Gastroesophageal sphincter (tissue), 4 donors: ENCODE data around the gene C1orf167. TPM values are rescaled to one million over a fixed set of nuclear protein-coding genes. Genes with fewer than 3 reads are reported as not detected.

Source experiments
- ATAC-seq: fragments of 150-250 bp; one replicate; pipeline ENCODE4 v1.9.1; 2016; ENCODE audit warnings: mild to moderate bottlenecking, moderate library complexity
- H3K27ac ChIP-seq, 4 donors: fragments of 200-600 bp; sonication (generic) in 3 of 4; 1 replicate in 3 of 4; 2 replicates in 1 of 4; pipeline ENCODE4 v1.5.1; 2016 to 2019
- H3K27me3 ChIP-seq: fragments of 200-600 bp; sonication (generic); one replicate; pipeline ENCODE4 v1.5.1; 2019
- H3K36me3 ChIP-seq, 2 donors: fragments of 200-600 bp; sonication (generic); one replicate each; pipeline ENCODE4 v1.5.1; 2019; ENCODE audit warnings: control low read depth in 1 of 2
- H3K4me1 ChIP-seq, 3 donors: fragments of 200-600 bp; sonication (generic); 1 replicate in 2 of 3; 2 replicates in 1 of 3; pipeline ENCODE4 v1.5.1; 2016 to 2019; ENCODE audit warnings: control low read depth in 2 of 3
- H3K4me3 ChIP-seq, 2 donors: fragments of 200-600 bp; sonication (generic); one replicate each; pipeline ENCODE4 v1.5.1; 2019; ENCODE audit warnings: mild to moderate bottlenecking in 1 of 2, moderate library complexity in 1 of 2
- H3K9me3 ChIP-seq, 3 donors: fragments of 200-600 bp; sonication (generic); one replicate each; pipeline ENCODE4 v1.5.1; 2017 to 2019; ENCODE audit warnings: control low read depth in 2 of 3
- CTCF ChIP-seq, 4 experiments: fragments of 200-600 bp in 2 of 4; fragments of 450-650 bp in 2 of 4; sonication (generic) in 1 of 4; IDR thresholded peaks; one replicate each; pipeline ENCODE4 v1.5.1; 2017 to 2019; ENCODE audit warnings: antibody characterized with exemption in 4 of 4, mild to moderate bottlenecking in 2 of 4, moderate library complexity in 2 of 4
- EP300 ChIP-seq: sonication (generic); formaldehyde crosslinking; IDR thresholded peaks from one replicate; pipeline ENCODE4 v1.6.1; 2017; ENCODE audit warnings: antibody characterized with exemption, mild to moderate bottlenecking
- POLR2A ChIP-seq, 2 donors: fragments of 450-650 bp; IDR thresholded peaks; one replicate each; pipeline ENCODE4 v1.6.1; 2017; ENCODE audit warnings: antibody characterized with exemption in 2 of 2, mild to moderate bottlenecking in 2 of 2, moderate library complexity in 1 of 2
- POLR2AphosphoS5 ChIP-seq: sonication (generic); formaldehyde crosslinking; IDR thresholded peaks from one replicate; pipeline ENCODE4 v1.6.1; 2017; ENCODE audit warnings: antibody characterized with exemption
- WGBS, 2 donors: methylation state at CpG; one replicate each; pipeline ENCODE4 v1.1.5; 2018; ENCODE audit warnings: low coverage in 1 of 2; 5-methylcytosine and 5-hydroxymethylcytosine counted together
- total RNA-seq, 4 donors: library from RNA; depleted of rRNA; stranded (reverse); fragments of >200 nt; gene quantifications; one replicate each; pipeline ENCODE4 v1.1.0, GENCODE V29; 2016

Gene C1orf167, protein sequence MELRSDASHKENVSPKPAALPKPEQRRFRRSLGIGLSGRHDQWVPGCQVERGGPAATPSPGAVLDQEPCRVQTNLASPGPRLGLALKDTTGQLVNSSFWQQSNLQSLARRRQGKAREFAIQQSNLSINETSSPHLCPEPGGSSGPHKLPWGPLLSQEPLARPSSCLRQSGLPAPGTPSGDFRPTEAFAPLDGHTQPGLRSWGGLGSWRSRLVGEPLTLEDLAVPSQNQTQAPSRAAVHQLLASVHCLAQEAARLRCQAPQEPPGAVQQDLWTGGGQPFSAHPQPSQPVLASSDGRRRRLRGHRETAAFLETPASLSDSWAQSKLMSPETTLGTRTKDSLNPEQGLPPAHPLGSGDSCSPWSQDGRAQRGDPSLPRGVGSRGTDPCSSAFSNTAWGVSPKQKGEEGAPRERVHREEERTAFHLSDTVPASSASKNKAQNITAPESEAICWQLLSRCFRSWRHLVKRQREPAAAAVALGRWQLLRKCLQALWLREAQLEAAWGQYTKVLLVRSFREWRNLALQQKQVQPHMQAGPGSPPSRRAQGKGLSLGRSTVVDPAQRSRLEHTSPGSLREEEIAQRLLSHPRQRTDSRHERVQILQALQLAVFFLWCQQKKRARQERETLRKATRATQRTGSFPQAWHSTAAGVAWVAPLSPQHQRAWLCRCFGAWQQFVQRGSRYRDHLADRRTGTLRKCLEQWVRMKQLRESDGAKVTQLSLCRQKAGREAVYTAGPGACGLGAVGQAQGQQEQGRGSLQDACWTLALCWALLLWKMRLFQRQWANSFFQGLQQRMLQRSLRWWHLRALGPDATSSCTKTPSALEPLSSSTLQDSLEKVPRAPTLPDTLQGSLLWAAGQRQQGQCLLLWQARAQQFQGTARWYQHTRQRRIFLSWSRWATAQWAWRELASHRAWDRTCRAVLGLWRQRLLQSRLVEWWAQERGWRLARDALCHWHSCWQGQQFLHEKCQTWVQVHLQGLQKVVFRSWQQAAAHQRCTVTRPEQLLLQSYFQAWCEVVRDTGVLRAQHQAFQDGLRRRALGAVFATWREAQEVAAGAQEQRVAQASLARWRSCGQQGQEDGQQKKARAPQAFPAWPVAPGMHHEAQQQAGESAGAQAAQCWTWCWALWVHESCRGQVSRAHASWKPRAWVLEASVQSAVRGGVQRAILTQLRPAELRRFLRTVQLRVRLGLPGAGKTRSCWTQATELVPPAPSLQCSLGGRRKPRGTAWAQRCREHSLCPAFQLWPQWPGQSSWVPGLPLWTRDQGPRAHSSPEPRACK (N-terminal part only)
- 1 to 10 TPM in 2 of 4 donors, under 1 TPM in 2; 0.35 to 1.4 (median 0.75) TPM for total RNA-seq

GRCh38 chr1:11761988-11762406, at the start of gene C1orf167:
Gene C1orf167 (plus strand): TSS chr1:11762193. CDS start chr1:11764401, 2,208 bp downstream.
- peak within 1 kb of the TSS in 1 of 2 donors; percentile 12 for H3K4me3 ChIP-seq
- peaks cover 67% of the 10 kb centered on the region for H3K27me3 ChIP-seq
- peaks cover 0 to 9% (median 0%) of the 10 kb centered on the region in 3 donors for H3K4me1 ChIP-seq
- WGBS, 2 donors: no CpG with 5 or more reads among the region's 29 CpGs
- H3K36me3 ChIP-seq: no peaks in the 10 kb centered on the region
- no peak for TF ChIP-seq POLR2A (IDR thresholded peaks at IDR 0.05)
- no peaks in the 10 kb centered on the region for H3K9me3 ChIP-seq
- no peak within 1 kb of the TSS for H3K27ac ChIP-seq
- ATAC-seq: no peak

DNA sequence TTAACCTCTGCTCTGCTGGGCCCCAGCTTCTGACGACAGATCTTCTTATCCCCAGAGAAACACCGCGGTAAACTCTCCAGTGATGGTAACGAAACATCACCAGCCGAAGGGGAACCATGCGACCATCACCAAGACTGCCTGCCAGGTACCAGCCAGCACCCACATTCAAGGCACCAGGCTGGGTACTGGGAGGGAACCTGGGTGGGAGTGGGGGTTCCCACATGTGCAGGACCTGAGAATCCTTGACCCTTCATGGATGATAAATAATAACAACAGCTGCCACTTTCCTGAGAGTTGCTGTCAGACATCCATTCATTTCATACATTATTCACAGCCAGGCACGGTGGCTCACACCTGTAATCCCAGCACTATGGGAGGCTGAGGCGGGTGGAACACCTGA, 49.7 kb upstream of the C1orf167 start:
- Histone ChIP-seq H3K9me3 (no peaks in the 10 kb centered on the region), H3K36me3 (no peaks in the 10 kb centered on the region), H3K4me1 (no peaks in the 10 kb centered on the region), H3K27me3 (peaks cover 65% of the 10 kb centered on the region), H3K27ac (no peak overlapping the region), H3K4me3 (no peak overlapping the region)
- no peak for ATAC-seq
- TF ChIP-seq POLR2A (IDR thresholded peaks at IDR 0.05) (no peak), EP300 (no peak), CTCF (IDR thresholded peaks at IDR 0.05) (no peak)
- WGBS, 2 donors: 90% methylated on average over 6 of the region's 8 CpGs; no CpG with 5 or more reads in 1 of the 2 donors

DNA sequence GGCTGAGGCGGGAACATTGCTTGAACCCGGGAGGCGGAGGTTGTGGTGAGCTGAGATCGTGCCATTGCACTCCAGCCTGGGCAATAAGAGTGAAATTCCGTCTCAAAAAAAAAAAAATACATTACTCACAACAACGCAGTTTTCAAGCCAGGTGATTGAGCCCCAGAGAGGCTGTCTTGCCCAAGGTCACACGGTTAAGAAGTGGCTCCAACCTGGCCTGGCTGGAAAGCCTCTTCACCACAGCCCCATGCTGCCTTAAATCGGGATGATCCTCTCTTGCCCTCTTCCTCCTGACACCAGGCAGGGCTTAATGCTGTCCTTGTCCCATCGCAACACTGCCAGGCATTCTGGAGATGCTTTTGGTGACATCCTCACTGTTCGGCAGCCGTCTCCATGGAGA, 48.9 kb upstream of the C1orf167 start:
- TF ChIP-seq POLR2AphosphoS5: no peak
- no peak for TF ChIP-seq EP300
- TF ChIP-seq CTCF (IDR thresholded peaks at IDR 0.05): no peak
- no peak for TF ChIP-seq POLR2A (IDR thresholded peaks at IDR 0.05)
- H3K9me3 ChIP-seq: no peaks in the 10 kb centered on the region
- peaks cover 57% of the 10 kb centered on the region for H3K27me3 ChIP-seq
- ATAC-seq: no peak
- H3K27ac ChIP-seq: no peak overlapping the region
- no peaks in the 10 kb centered on the region for H3K36me3 ChIP-seq
- no peaks in the 10 kb centered on the region for H3K4me1 ChIP-seq
- no peak overlapping the region for H3K4me3 ChIP-seq
- 80 to 85% methylated on average over 3 to 8 of the region's 11 CpGs for WGBS, 2 donors

GRCh38 chr1:11714831-11715575, 47.0 kb upstream of the C1orf167 start:
- Histone ChIP-seq H3K27me3 (peaks cover 42% of the 10 kb centered on the region), H3K4me3 (no peak overlapping the region), H3K36me3 (no peaks in the 10 kb centered on the region), H3K4me1 (peaks cover 0 to 13% (median 0%) of the 10 kb centered on the region in 3 donors), H3K9me3 (no peaks in the 10 kb centered on the region), H3K27ac (no peak overlapping the region)
- no peak for TF ChIP-seq POLR2AphosphoS5
- no peak for TF ChIP-seq POLR2A (IDR thresholded peaks at IDR 0.05)
- TF ChIP-seq EP300: no peak
- TF ChIP-seq CTCF (IDR thresholded peaks at IDR 0.05): no peak
- 20 to 75% methylated on average over 1 to 4 of the region's 24 CpGs for WGBS, 2 donors
- no peak for ATAC-seq
